ENCODE data around the gene TXNRD2. TPM values are rescaled to one million over a fixed set of nuclear protein-coding genes. Genes with fewer than 3 reads are reported as not detected.

TXNRD2 gene
- total RNA-seq, 1 experiment from 2014 or later: 22.4 TPM

GRCh38 chr22:19893363-19893762 is 48.3 kb downstream of the TXNRD2 start:
- H2AFZ ChIP-seq: no peak overlapping the region
- H3K9me2 ChIP-seq (ENCODE audit: insufficient read depth): no peaks in the 10 kb centered on the region
- H3K27me3 ChIP-seq (ENCODE audit: insufficient read depth, low read depth): no peaks in the 10 kb centered on the region
- H3K79me2 ChIP-seq (ENCODE audit: low read depth): no peaks in the 10 kb centered on the region
- POLR2A ChIA-PET (ENCODE audit: unreplicated experiment): no interaction called here
- no peaks in the 10 kb centered on the region for H3K36me3 ChIP-seq (ENCODE audit: low read depth)
- H3K4me1 ChIP-seq (replicated peaks; ENCODE audit: insufficient read depth): no peaks in the 10 kb centered on the region
- no peak overlapping the region for H3K4me3 ChIP-seq
- BruUV-seq (replicated peaks): no TSS peak
- CTCF ChIA-PET: no interaction called here
- H4K20me1 ChIP-seq (ENCODE audit: insufficient read depth): no peaks in the 10 kb centered on the region
- intact Hi-C loops (cut with micrococcal nuclease; ENCODE audit: unreplicated experiment): no loop called here
- no peak overlapping the region for H3K4me2 ChIP-seq
- no peaks in the 10 kb centered on the region for H3F3A ChIP-seq (ENCODE audit: insufficient read depth, low read depth)
- H3K27ac ChIP-seq: no peak overlapping the region
- H3K9me3 ChIP-seq (ENCODE audit: insufficient read depth, low read depth): no peaks in the 10 kb centered on the region
- no peak for DNase-seq
- TF ChIP-seq EZH2 (IDR thresholded peaks at IDR 0.05; ENCODE audit: low read depth) (no peak), CTCF (conservative IDR thresholded peaks at IDR 0.05) (no peak)

GRCh38 chr22:19892925-19893324 is 48.7 kb downstream of the TXNRD2 start:
- intact Hi-C loops (cut with micrococcal nuclease; ENCODE audit: unreplicated experiment): no loop called here
- no peaks in the 10 kb centered on the region for H4K20me1 ChIP-seq (ENCODE audit: insufficient read depth)
- no peaks in the 10 kb centered on the region for H3K27me3 ChIP-seq (ENCODE audit: insufficient read depth, low read depth)
- H3K4me2 ChIP-seq: no peak overlapping the region
- H3F3A ChIP-seq (ENCODE audit: insufficient read depth, low read depth): no peaks in the 10 kb centered on the region
- no peaks in the 10 kb centered on the region for H3K9me2 ChIP-seq (ENCODE audit: insufficient read depth)
- H3K36me3 ChIP-seq (ENCODE audit: low read depth): no peaks in the 10 kb centered on the region
- TF ChIP-seq CTCF (conservative IDR thresholded peaks at IDR 0.05): no peak
- TF ChIP-seq EZH2 (IDR thresholded peaks at IDR 0.05; ENCODE audit: low read depth): no peak
- no peaks in the 10 kb centered on the region for H3K9me3 ChIP-seq (ENCODE audit: insufficient read depth, low read depth)
- H3K4me3 ChIP-seq: no peak overlapping the region
- BruUV-seq (replicated peaks): no TSS peak
- H3K79me2 ChIP-seq (ENCODE audit: low read depth): no peaks in the 10 kb centered on the region
- no peaks in the 10 kb centered on the region for H3K4me1 ChIP-seq (replicated peaks; ENCODE audit: insufficient read depth)
- no peak for DNase-seq
- ChIA-PET CTCF (no interaction called here), POLR2A (ENCODE audit: unreplicated experiment) (no interaction called here)
- no peak overlapping the region for H3K27ac ChIP-seq
- H2AFZ ChIP-seq: no peak overlapping the region

GRCh38 chr22:19892257-19892879 is 49.2 kb downstream of the TXNRD2 start:
- intact Hi-C loops (cut with micrococcal nuclease; ENCODE audit: unreplicated experiment): no loop called here
- TF ChIP-seq EZH2 (IDR thresholded peaks at IDR 0.05; ENCODE audit: low read depth): no peak
- TF ChIP-seq CTCF (conservative IDR thresholded peaks at IDR 0.05): no peak
- no peak overlapping the region for H2AFZ ChIP-seq
- ChIA-PET CTCF (no interaction called here), POLR2A (ENCODE audit: unreplicated experiment) (no interaction called here)
- peaks cover 4% of the 10 kb centered on the region for H3K4me1 ChIP-seq (replicated peaks; ENCODE audit: insufficient read depth)
- H3K9me3 ChIP-seq (ENCODE audit: insufficient read depth, low read depth): no peaks in the 10 kb centered on the region
- H3K4me3 ChIP-seq: no peak overlapping the region
- no peaks in the 10 kb centered on the region for H3K9me2 ChIP-seq (ENCODE audit: insufficient read depth)
- peaks cover 2% of the 10 kb centered on the region; the same call in 1 of the 2 replicates for H3F3A ChIP-seq (ENCODE audit: insufficient read depth, low read depth)
- H3K36me3 ChIP-seq (ENCODE audit: low read depth): no peaks in the 10 kb centered on the region
- no peaks in the 10 kb centered on the region for H3K79me2 ChIP-seq (ENCODE audit: low read depth)
- BruUV-seq (replicated peaks): no TSS peak
- no peaks in the 10 kb centered on the region for H4K20me1 ChIP-seq (ENCODE audit: insufficient read depth)
- no peak overlapping the region for H3K27ac ChIP-seq
- no peak overlapping the region for H3K4me2 ChIP-seq
- H3K27me3 ChIP-seq (ENCODE audit: insufficient read depth, low read depth): no peaks in the 10 kb centered on the region
- DNase-seq: no peak

Measured in PC-9 (cell line).